Skin epidermis (tissue), 12 donors: ENCODE measurements around the gene AHNAK2.

Experiments used
- H3K27ac ChIP-seq, 21 experiments: fragments of 200-600 bp; sonication (generic) in 11 of 21; one replicate each; pipeline ENCODE4 v1.5.0; 2020; ENCODE audit warnings: mild to moderate bottlenecking in 3 of 21, inconsistent platforms in 2 of 21, moderate library complexity in 2 of 21
- H3K4me3 ChIP-seq, 7 experiments: fragments of 200-600 bp; sonication (generic) in 2 of 7; one replicate each; pipeline ENCODE4 v1.5.0; 2020; ENCODE audit warnings: inconsistent platforms in 2 of 7, mild to moderate bottlenecking in 2 of 7, moderate library complexity in 1 of 7

Gene AHNAK2

DNA sequence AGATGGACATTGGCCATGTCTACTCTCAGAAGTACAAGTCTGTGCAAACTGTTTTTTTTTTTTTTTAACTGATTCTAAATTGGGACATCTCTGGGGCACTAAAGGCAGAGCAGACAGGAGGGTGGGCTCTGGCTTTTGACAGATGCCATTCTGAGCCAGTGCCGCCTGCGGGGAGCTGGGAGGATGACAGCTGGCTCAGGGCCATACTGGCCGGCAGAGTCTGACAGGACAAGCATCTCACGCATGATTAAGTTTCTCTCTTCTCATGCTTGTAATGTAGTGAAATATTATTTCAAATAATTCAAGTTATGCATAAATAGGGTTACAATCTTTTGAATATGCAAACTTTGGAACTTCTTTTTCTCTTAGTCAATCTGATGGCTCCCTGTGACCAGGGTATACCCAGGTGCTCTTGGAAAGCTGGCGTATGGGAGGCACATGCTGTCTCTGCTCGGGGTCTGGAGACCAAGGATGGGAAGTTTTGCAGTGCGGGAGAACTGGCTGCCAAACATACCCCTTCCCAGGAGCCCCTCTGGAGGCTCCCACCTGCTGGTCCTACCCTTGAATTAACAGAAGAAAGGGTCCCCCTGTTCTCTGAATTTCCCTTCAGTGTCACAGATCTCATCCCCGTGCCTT lies 35.1 kb upstream of the AHNAK2 start:
- peak overlapping the region in 2 of 21 experiments; percentile 7 to 52 for H3K27ac ChIP-seq
- H3K4me3 ChIP-seq = no peak overlapping the region

DNA sequence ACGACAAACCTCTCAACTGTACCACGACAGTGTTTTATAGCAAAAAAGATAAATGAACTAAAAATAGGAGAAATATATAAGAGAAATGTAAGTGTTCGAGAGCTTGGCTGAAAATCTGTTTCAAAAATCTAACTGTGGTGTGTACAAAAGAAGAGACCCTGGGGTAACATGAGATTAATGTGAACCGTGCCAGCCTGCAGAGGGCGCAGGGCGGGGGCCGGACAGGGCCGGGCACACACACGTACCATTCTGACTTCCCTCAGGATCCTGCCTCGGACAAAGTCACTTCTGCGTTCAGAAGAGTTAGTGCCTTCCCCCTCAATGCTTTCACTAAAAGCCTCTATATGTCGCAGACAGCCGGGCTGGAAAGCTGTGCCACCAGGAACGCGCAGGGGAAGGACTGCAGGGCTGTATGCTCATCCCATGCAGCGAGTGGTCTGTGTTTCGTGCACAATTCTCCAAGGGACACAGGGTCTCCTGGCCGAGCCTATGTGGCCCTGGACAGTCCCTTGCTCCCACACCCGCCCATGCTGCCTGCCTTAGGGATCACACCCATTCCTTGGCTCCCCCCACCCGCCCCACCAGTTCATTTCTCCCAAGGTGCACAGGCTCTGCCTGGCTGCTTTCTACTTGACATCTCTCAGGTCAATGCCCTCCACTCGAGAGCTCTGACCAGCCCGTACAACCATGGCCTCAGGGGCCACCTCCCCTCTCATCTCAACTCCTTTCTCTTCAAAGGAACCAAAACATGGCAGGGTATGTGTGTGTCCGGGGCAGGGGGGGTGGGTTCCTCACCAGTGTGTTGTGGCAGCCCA lies 34.2 kb upstream of the AHNAK2 start:
- Histone ChIP-seq H3K4me3 (no peak overlapping the region), H3K27ac (peak overlapping the region in 2 of 21 experiments; percentile 7 to 52)

DNA sequence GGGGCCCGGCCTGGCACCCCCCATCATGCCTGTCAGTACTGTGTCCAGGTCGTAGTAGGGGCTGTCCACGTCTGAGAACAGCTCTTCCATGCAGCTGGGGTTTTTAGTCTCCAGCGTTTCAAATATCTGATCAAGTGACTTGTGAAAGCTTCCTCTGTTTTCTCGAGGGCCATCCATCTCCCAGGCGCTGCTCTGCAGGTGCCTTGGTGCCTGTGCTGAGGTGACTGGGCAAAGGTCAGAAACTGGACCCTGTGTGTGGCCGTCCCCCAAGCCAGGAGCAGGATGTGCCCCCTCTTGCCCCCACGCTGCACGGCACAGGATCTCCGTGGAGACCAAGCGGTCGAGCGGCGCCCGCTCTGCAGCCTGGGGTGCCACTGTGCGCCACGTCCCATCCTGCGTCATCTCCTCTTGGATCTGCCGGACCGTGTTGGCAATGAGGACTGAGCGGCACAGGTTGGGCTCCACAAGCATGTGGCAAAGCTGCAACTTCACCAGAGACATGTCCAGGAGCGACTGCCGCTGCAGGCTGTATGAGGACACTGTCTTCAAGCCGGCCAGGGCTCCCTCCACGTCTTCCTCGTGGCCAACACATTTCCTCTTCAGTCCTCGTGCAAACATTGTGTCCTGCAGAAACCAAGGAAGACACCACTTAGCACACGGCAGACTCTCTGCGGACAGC lies 33.3 kb upstream of the AHNAK2 start:
- H3K4me3 ChIP-seq = no peak overlapping the region
- H3K27ac ChIP-seq = no peak overlapping the region

DNA sequence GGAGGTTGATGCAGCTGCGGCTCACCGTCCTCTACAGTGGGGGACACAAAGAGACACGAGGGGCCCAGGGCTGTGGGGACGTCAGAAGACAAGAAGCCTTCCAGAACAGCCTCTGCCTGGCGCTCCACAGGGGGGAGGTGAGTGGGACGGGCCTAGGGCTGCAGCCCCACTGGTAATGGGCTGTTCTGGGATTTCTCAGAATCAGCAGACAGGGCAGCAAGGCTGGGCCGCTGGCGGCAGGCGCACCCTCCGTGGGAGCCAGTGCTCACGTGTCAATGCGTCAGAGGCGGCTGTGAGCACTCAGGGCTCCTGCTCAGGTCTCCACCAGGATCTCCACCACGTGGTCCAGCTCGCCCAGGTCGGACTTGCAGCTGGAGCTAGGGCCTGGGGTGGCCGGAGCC lies 32.7 kb upstream of the AHNAK2 start:
- Histone ChIP-seq H3K4me3 (no peak overlapping the region), H3K27ac (no peak overlapping the region)

DNA sequence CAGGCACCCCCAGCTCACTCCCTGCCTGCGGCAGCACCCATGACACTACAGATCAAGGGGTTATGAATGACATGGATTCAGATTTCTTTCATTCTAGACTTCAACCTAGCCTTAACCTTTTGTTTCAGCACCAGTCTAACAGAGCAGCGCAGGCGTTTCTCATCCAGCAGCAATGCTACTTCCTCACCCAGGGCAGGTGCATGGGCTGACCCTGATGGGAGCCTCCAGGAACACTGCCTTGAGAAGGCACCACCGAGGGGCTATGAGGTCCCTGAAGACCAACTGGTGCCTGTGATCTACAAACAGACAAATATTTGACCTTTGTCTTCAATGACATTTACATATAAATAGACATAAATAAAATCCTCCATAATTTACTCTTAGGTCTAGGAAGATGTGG lies 31.9 kb upstream of the AHNAK2 start:
- no peak overlapping the region for H3K4me3 ChIP-seq
- H3K27ac ChIP-seq = peak overlapping the region in 1 of 21 experiments; percentile 6

DNA sequence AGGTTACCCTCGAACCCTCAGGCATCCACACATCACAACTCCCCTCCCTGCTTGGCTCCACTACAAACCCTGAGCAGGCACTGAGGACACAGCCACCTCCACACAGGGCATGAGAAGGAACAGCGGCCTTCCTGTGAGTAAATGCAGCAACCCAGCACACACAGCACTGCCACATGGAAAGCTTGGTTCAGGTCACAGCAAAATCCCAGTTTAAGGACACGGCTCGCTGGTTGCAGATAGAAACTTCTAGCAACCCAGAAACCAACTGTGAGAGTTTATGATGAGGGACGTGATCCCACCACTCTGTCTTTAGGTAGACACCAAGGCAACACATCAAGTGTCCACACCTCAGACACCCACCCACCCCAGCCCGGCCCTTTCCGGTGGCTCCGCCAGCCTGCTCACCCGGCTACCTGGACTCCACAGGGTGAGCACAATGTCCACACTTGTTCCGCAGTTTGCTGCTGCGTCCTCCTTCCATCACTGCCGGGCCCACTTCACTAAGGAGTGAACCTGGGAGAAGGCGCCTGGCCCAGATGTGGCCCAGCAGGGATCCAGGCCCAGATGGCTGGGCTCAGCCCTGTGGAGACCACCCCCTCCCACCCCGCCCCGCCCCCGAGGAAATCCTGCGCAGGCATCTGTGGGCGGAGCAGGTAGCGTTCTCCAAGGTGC lies 29.6 kb upstream of the AHNAK2 start:
- no peak overlapping the region for H3K27ac ChIP-seq
- no peak overlapping the region for H3K4me3 ChIP-seq

DNA sequence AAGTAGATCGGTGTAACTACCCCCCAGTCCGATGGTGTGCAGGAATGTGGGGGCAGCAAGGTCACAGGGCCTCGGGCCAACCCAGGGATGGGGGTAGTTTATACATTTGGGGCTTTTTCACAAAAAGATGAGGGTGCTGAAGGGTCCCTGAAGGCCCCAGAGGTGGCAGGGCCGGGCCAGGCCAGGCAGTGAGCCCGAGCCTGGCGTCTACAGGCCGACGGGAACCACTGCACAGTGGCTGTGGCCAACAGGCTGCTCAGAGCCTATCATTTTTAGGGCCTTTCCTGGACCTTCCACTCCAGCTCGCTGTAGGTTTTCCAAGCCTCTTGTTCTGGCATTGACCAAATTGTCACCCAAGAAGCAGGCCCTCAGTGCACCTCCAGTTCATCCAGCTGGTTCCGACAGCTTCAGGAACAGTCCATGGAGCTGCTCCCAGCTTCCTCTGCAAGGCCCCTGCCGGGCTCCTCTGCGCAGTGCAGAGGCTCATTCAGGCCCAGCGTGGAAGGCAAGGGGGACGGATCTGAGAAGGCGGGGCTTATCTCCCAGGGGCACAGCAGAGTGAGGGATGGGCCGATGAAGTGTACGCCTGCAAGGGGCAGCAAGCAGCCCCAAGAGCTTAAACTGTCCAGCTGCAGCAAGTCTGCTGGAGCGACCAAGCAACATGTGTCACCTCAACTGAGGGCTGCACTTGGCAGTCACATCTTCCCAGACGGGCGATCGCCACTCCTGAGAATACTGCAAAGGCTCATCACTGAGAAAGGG lies 28.8 kb upstream of the AHNAK2 start:
- no peak overlapping the region for H3K27ac ChIP-seq

DNA sequence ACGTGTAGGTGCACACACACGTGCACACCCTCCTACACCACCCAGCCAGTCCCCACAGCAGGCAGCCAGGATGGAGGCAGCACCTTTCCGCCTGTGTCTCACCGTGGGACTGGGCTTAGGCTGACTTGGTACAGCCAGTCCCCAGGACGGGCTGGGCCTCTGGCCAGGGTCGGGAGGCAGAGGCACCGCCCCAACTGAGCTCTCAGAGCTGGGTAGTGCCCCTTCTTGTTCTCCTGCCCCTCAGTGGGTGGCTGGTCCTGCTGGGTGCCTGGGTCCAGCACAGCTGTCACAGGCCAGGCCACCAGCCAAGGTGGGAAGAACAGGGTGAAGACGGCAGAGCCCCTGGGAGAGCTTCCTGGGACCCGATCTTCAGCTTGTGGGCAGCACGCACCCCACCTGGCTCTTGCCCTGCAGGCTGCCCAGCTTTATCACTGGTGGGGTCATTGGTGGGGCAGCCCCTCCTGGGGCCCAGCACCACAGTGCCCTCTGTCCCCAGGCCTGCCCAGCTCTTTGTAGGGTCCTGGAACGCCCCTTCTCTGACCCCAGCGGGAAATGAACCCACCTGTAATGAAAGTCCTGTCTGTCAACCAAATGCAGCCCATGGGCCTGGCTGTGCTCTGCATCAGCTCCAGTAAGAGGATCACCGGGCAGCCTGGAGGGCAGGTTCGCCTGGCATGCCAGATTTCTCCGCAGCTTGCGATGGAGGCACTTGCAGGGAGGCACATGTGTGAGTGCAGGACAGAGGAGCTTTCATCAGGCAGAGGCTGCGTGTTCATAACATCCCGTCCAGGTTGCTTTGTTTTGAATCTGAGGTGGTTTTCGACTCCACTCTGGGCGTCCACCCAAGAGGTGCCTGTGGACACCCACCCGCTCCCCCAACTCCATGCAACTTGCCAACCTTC lies 28.0 kb upstream of the AHNAK2 start:
- H3K27ac ChIP-seq = no peak overlapping the region
- no peak overlapping the region for H3K4me3 ChIP-seq

More for the DNA sequence above, 28.8 kb upstream of the AHNAK2 start:
- H3K4me3 ChIP-seq = no peak overlapping the region

DNA sequence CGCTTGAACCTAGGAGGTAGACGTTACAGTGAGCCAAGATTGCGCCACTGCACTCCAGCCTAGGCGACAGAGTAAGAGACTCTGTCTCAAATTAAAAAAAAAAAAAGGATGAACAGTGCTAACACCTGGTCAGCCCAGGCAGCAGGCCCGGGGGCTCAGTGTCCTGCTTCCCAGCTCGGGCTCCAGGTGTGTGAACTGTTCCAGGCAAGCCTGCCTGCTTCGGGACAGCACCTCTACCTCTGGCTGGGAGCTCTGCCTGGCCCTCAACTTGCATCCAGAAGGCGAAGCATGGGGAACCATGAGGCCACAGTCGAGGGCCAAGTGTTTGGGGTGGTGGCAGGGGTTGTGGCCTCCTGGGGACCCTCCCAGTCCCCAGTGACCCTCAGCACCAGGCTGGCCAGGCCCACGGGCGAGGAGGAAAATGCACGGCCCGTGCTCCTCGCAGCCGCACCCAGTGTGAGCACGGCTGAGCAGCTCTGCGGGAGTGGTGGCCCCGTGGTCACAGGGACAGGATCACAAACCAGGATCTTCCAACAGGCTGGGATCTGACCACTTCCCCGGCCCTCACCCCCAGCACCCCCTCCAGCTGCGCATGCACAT lies 27.3 kb upstream of the AHNAK2 start:
- H3K27ac ChIP-seq = no peak overlapping the region
- H3K4me3 ChIP-seq = no peak overlapping the region

DNA sequence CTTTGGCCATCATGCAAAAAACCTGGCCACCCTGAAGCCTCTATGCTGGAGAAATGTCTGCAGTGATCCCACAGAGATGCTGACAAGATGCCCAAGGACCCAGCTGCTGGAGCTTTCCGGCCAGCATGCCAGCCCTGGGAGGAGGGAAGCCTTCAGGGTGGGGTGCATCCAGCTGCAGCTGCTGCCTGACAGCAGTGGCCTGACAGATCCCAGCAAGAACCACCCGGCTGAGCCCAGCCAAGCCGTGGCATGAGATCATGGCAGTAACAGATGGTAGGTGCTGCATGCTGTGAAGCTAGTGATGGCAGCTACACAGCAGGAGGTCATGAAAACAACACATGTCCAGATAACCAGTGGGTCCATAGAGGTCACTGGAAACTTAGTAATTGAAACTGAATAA lies 21.2 kb upstream of the AHNAK2 start:
- no peak overlapping the region for H3K27ac ChIP-seq
- H3K4me3 ChIP-seq = no peak overlapping the region

DNA sequence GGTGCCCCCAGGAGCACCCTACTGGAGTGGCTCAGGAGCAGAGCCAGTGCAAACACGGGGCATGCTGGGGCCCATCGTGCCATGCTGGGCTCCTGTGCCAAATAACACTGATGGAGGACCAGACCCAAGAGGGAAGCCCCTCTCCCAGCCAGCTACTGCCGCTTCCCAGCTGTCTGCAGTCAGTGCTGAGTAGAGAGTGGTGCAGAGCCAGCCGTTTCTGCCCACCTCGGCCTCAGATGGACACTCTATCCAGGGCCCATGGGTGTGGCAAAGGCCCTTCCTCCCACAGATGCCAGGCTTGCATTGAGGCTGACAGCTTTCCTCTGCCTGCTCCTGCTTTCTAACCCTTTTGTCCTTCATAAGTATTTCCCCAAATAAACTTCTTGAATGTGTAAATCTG lies 20.6 kb upstream of the AHNAK2 start:
- Histone ChIP-seq H3K4me3 (no peak overlapping the region), H3K27ac (no peak overlapping the region)

DNA sequence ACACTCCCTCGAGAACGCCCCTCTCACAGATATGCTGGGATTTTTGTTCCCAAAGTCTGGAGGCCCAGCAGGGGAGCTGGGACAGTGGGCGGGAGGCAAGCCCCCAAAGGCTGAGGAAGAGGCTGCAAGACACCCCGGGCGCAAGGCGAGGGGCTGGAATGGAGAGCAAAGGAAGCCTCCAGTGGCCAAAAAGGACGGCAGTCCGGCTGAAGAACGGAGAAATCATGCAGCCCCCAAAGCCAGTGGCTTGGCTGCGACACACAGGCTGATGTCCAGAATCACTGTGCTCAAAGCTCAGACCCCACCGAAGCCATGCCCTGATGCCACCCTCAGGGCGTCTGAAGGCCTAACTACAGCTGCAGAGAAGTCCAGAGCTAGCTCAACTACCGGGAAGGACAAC lies 18.3 kb upstream of the AHNAK2 start:
- H3K27ac ChIP-seq = no peak overlapping the region
- no peak overlapping the region for H3K4me3 ChIP-seq

DNA sequence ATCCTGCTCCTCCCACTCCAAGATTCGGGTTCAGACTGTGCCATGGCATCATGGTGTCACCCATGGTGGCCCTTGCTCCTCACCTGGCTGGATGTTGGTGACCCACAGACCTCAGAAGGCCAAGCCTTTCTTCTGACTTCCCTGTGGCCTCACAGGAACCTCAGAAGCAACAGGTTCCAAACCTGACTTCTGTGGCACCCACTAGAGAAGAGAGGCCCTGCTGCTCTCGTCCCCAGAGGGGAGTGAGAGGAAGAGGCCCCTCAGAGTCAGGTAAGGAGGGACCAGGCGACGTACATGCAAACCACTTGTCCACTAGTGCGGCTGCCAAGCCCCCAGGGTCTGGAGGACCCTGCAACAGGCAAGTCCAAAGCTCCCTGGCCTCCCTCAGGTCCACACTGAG lies 17.9 kb upstream of the AHNAK2 start:
- Histone ChIP-seq H3K27ac (no peak overlapping the region), H3K4me3 (no peak overlapping the region)

DNA sequence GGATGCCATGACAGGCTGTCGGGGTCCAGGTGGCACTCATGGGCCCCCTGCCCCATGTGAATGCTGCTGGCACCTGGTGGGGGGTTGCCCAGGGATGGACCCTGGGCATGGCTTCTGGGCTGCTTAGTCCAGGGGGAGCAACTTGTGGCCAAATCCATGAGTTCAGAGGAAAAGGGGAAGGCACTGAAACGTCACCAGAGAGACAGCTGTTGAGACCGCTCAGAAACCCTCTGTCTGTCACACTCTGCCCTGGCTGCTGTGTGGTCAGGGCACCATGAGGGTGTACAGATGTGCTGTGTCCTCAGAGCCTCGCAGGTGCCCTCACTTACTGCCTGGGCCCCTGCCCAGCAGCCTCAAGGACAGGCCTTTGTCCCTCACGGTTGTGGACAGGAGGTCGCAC lies 16.8 kb upstream of the AHNAK2 start:
- Histone ChIP-seq H3K4me3 (no peak overlapping the region), H3K27ac (no peak overlapping the region)

DNA sequence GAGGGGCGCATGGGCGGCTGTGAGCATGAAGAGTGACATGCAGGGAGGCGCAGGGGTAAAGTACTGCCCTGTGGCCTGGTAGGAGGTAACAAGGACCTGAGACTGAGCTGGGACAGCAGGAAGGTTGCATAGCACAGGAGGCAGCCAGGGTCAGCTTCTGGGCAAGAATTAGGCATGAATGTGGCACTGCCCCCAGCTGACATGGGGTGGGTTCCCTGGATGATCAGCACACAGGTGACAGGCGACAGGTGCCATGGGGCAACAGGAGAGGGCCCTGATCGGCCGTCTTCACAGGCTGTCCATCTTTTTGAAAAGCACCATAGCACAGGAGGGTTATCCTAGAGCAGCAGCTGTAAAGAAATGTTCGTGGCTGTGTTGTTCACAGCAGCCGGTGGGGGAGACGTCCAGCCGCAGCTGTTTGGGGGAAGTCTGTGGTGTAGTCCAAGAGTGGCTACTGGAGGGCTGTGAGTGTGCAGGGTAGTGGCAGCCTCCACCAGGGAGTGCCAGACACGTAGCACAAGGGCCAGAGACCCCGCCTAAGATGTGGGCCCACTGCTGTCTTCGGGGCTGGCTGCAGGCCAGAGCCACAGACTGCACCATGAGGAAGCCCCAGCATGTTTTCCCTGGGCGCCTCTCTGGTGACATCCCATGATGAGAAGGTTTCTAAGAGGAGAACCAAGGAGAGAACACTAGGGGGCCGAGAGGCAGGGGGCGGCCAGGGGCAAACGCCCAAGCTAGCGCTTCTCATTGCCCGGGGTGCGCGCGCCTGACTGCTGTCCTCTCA lies 15.8 kb upstream of the AHNAK2 start:
- no peak overlapping the region for H3K4me3 ChIP-seq
- no peak overlapping the region for H3K27ac ChIP-seq

DNA sequence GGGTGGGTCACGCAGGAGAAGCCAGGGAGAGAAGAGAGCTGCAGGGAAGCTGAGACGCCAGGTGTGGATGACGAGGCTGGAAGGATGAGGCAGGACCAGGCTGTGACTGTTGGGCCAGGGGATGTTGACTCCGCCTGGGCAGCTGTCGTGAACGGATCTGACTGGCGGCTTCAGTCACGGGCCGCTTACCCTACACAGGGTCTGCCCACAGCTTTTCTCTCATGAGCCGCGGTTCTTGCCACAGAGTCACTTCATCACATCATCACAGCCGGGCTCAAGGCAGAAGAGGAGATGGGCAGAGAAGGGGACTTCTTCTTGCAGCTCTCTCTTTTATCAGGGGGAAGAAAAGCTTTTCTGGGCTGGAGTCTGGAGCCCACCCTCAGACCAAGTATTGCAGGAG lies 15.1 kb upstream of the AHNAK2 start:
- H3K4me3 ChIP-seq = no peak overlapping the region
- H3K27ac ChIP-seq = no peak overlapping the region

DNA sequence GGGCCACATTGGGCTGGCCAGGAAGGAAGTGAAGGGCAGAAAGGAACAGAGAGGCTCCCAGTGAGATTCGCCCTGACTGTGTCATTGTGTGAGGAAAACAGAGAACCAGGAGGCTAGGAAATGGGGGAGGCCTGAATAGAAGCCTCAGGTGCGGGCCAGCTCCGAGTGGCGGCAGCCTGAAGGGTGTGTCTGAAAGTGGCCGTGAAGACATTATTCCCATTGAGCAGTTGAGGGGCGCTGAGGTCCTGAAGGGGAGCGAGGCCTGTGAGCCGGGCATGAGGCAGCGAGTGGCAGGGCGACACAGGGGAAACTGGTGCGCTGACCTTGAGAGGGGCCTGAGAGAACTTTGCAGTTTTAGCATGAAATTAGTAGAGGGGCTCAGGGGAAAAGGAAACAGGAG lies 14.3 kb upstream of the AHNAK2 start:
- H3K4me3 ChIP-seq = no peak overlapping the region
- H3K27ac ChIP-seq = no peak overlapping the region

DNA sequence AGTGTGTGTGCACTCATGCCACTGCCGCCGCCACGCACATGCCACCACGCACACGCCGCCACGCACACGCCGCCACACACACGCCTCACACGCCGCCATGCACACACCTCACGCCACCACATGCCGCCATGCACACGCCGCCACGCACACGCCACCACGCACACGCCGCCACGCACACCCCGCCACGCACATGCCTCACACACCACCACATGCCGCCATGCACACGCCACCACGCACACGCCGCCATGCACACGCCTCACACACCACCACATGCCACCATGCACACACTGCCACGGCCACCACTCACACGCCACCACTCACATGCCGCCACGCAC lies 13.7 kb upstream of the AHNAK2 start:
- H3K4me3 ChIP-seq = no peak overlapping the region
- H3K27ac ChIP-seq = no peak overlapping the region
